ENCODE data around the gene GLS.

DNA sequence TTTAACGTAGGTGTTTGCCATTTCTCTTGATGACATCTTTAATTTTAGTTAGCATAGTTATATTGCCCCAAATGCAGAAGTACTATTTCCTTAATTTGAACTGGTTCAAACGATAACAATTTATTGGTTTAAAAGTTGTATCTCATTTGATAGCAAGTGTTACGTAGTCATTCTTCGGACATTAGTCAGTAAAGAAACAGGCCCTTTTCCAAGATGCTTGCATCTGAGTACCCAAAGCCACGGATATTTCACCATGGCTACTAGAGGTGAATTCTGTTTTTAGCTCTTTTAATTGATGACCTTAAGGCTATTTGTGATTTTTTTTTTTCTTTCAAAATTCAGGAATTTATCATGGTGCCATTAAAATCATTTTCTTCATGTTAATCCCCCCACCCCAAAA, 32.1 kb downstream of the GLS start:
- TF ChIP-seq POLR2AphosphoS5 (IDR thresholded peaks at IDR 0.05; ENCODE audit: low read depth, low read length) = no peak
- no peak for TF ChIP-seq POLR2A (IDR thresholded peaks at IDR 0.05; ENCODE audit: low read depth, low read length)
